GM12872 (cell line): ENCODE measurements around the gene SERAC1.

Experiments
- CTCF ChIP-seq: IDR thresholded peaks from 3 replicates; pipeline ENCODE4 v1.5.1; 2011; ENCODE audit warnings: low read depth, mild to moderate bottlenecking, low read length, moderate library complexity; ENCODE audit not compliant: insufficient read depth

The SERAC1 gene

GRCh38 chr6:158104696-158105095, 63.4 kb downstream of the SERAC1 start:
- TF ChIP-seq CTCF = no peak

- TF ChIP-seq CTCF = no peak
Measured at GRCh38 chr6:158103228-158103627, 64.8 kb downstream of the SERAC1 start.

- TF ChIP-seq CTCF = no peak
Measured at GRCh38 chr6:158095671-158096070, 72.4 kb downstream of the SERAC1 start.

- TF ChIP-seq CTCF = no peak
Measured at GRCh38 chr6:158095031-158095430, 73.0 kb downstream of the SERAC1 start.

- TF ChIP-seq CTCF = no peak
Measured at GRCh38 chr6:158092806-158093205, 75.3 kb downstream of the SERAC1 start.

GRCh38 chr6:158087224-158087867, 80.7 kb downstream of the SERAC1 start:
- no peak for TF ChIP-seq CTCF

- no peak for TF ChIP-seq CTCF
Measured at GRCh38 chr6:158086504-158087223, 81.4 kb downstream of the SERAC1 start.
